ENCODE data around the gene MINDY4. TPM values are rescaled to one million over a fixed set of nuclear protein-coding genes. Genes with fewer than 3 reads are reported as not detected.

The MINDY4 gene
- total RNA-seq, 4 donors from 2014 or later = 8.4 to 31.1 (median 20.2) TPM

GRCh38 chr7:30730996-30731395 is 40.2 kb upstream of the MINDY4 start:
- Histone ChIP-seq H3K4me3 (no peak overlapping the region), H3K27me3 (peaks cover 0 to 6% (median 0%) of the 10 kb centered on the region in 4 donors), H3K4me1 (peaks cover 0 to 4% (median 0%) of the 10 kb centered on the region in 4 donors), H3K9me3 (no peaks in the 10 kb centered on the region), H3K36me3 (no peaks in the 10 kb centered on the region), H3K27ac (replicated peaks in 1 of 4) (no peak overlapping the region)
- intact Hi-C loops (cut with DNase I) = loop anchor here (10.0 kb wide), 1 partner anchor 106 kb away; no protein-coding TSS in a partner anchor
- WGBS = 81% methylated on average over 4 of the region's 4 CpGs
- TF ChIP-seq POLR2A (IDR thresholded peaks at IDR 0.05; ENCODE audit: low read depth) (no peak), POLR2AphosphoS5 (IDR thresholded peaks at IDR 0.05) (no peak), EP300 (IDR thresholded peaks at IDR 0.05) (no peak), CTCF (IDR thresholded peaks at IDR 0.05) (no peak)
- no peak for DNase-seq (ENCODE audit: extremely low spot score)

GRCh38 chr7:30731581-30731980 is 39.6 kb upstream of the MINDY4 start:
- H3K36me3 ChIP-seq = no peaks in the 10 kb centered on the region
- peaks cover 0 to 6% (median 0%) of the 10 kb centered on the region in 4 donors for H3K27me3 ChIP-seq
- no peaks in the 10 kb centered on the region for H3K9me3 ChIP-seq
- no peak overlapping the region for H3K27ac ChIP-seq (replicated peaks in 1 of 4)
- H3K4me1 ChIP-seq = peaks cover 0 to 4% (median 0%) of the 10 kb centered on the region in 4 donors
- TF ChIP-seq POLR2AphosphoS5 (IDR thresholded peaks at IDR 0.05) (no peak), CTCF (IDR thresholded peaks at IDR 0.05) (no peak), EP300 (IDR thresholded peaks at IDR 0.05) (no peak), POLR2A (IDR thresholded peaks at IDR 0.05; ENCODE audit: low read depth) (no peak)
- no peak overlapping the region for H3K4me3 ChIP-seq
- WGBS = 61% methylated on average over 9 of the region's 11 CpGs
- intact Hi-C loops (cut with DNase I) = loop anchor here (10.0 kb wide), 1 partner anchor 107 kb away; no protein-coding TSS in a partner anchor
- DNase-seq (ENCODE audit: extremely low spot score) = no peak

DNA sequence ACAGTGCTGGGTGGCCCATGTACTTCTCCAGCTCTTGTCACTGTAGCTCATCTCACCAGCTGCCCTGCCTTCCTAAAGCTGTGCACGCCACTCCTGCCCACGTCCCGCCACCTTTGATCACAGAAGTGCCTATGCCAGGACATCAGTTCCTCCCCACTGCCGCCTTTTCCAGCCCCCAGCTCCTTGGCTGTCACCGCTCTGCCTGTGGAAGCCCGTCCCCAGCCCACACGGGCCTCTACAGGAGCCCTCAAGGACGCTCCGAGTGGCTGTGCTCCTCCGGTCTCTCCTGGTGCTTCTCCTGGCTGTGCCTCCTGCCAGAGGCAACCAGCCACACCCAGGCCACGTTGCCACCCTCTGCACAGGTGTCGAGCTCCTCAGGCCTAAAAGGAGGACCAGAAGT is 38.6 kb upstream of the MINDY4 start:
- Histone ChIP-seq H3K27ac (replicated peaks in 1 of 4) (no peak overlapping the region), H3K4me3 (no peak overlapping the region), H3K27me3 (peaks cover 0 to 6% (median 0%) of the 10 kb centered on the region in 4 donors), H3K36me3 (no peaks in the 10 kb centered on the region), H3K4me1 (peaks cover 0 to 4% (median 0%) of the 10 kb centered on the region in 4 donors), H3K9me3 (no peaks in the 10 kb centered on the region)
- TF ChIP-seq EP300 (IDR thresholded peaks at IDR 0.05) = no peak
- TF ChIP-seq CTCF (IDR thresholded peaks at IDR 0.05) = no peak
- no peak for TF ChIP-seq POLR2A (IDR thresholded peaks at IDR 0.05; ENCODE audit: low read depth)
- TF ChIP-seq POLR2AphosphoS5 (IDR thresholded peaks at IDR 0.05) = no peak
- no peak for DNase-seq (ENCODE audit: extremely low spot score)
- intact Hi-C loops (cut with DNase I) = loop anchor here (10.0 kb wide), 1 partner anchor 108 kb away; no protein-coding TSS in a partner anchor
- 95% methylated on average over 11 of the region's 12 CpGs for WGBS

GRCh38 chr7:30733216-30733615 is 38.0 kb upstream of the MINDY4 start:
- H3K27me3 ChIP-seq = peaks cover 0 to 6% (median 0%) of the 10 kb centered on the region in 4 donors
- intact Hi-C loops (cut with DNase I) = loop anchor here (10.0 kb wide), 1 partner anchor 108 kb away; no protein-coding TSS in a partner anchor
- DNase-seq (ENCODE audit: extremely low spot score) = no peak
- H3K36me3 ChIP-seq = no peaks in the 10 kb centered on the region
- no peak overlapping the region for H3K4me3 ChIP-seq
- H3K27ac ChIP-seq (replicated peaks in 1 of 4) = no peak overlapping the region
- TF ChIP-seq POLR2A (IDR thresholded peaks at IDR 0.05; ENCODE audit: low read depth) = no peak
- no peak for TF ChIP-seq CTCF (IDR thresholded peaks at IDR 0.05)
- TF ChIP-seq EP300 (IDR thresholded peaks at IDR 0.05) = no peak
- TF ChIP-seq POLR2AphosphoS5 (IDR thresholded peaks at IDR 0.05) = no peak
- 85% methylated on average over 6 of the region's 6 CpGs for WGBS
- no peaks in the 10 kb centered on the region for H3K9me3 ChIP-seq
- peaks cover 0 to 4% (median 0%) of the 10 kb centered on the region in 4 donors for H3K4me1 ChIP-seq

GRCh38 chr7:30733691-30734090 is 37.5 kb upstream of the MINDY4 start:
- no peak overlapping the region for H3K4me3 ChIP-seq
- intact Hi-C loops (cut with DNase I) = loop anchor here (10.0 kb wide), 1 partner anchor 109 kb away; no protein-coding TSS in a partner anchor
- H3K27me3 ChIP-seq = peaks cover 0 to 6% (median 0%) of the 10 kb centered on the region in 4 donors
- no peak overlapping the region for H3K27ac ChIP-seq (replicated peaks in 1 of 4)
- H3K9me3 ChIP-seq = no peaks in the 10 kb centered on the region
- peaks cover 0 to 4% (median 0%) of the 10 kb centered on the region in 4 donors for H3K4me1 ChIP-seq
- no peak for DNase-seq (ENCODE audit: extremely low spot score)
- H3K36me3 ChIP-seq = no peaks in the 10 kb centered on the region
- WGBS = 94% methylated on average over 11 of the region's 11 CpGs
- TF ChIP-seq POLR2AphosphoS5 (IDR thresholded peaks at IDR 0.05) = no peak
- TF ChIP-seq POLR2A (IDR thresholded peaks at IDR 0.05; ENCODE audit: low read depth) = no peak
- TF ChIP-seq CTCF (IDR thresholded peaks at IDR 0.05) = no peak
- no peak for TF ChIP-seq EP300 (IDR thresholded peaks at IDR 0.05)
